Fibroblast of lung (primary cell): ENCODE measurements around the gene FAM83D.

Source experiments
- CTCF ChIP-seq, 2 donors: IDR thresholded peaks in 1 of 2; conservative IDR thresholded peaks in 1 of 2; 1 replicate in 1 of 2; 2 replicates in 1 of 2; pipeline ENCODE4 v1.5.1; 2011 to 2012; ENCODE audit warnings: low read length in 2 of 2, control low read depth in 1 of 2, inconsistent platforms in 1 of 2, low read depth in 1 of 2, mild to moderate bottlenecking in 1 of 2
- EZH2 ChIP-seq: IDR thresholded peaks from 2 replicates; pipeline ENCODE4 v1.5.1; 2012; ENCODE audit warnings: low read length, control low read depth, mild to moderate bottlenecking; ENCODE audit errors: missing control alignments

DNA sequence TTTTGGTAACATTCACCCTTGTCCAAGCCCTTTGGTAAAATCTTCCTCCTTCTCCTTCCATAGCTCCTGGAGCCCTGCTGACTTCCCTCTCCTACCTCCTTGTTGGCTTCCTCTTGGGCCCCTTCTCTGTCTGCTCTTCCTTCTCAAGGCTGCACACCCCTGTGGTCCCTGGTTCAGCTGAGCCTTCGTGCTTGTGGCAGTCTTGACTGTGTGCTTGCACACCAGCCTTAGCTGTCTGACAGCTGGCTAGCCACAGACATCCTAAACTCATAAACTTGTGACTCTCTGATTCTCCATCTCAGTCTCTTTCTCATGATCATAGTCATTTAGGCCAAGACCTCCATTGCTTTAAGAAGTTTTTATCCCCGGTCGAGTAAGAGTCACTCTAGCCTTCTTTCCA is 73.0 kb downstream of the FAM83D start:
- TF ChIP-seq CTCF (conservative IDR thresholded peaks at IDR 0.05 in 1 of 2, IDR thresholded peaks at IDR 0.05 in 1 of 2; ENCODE audit: low read depth in 1 of 2, low read length in 2 of 2) (no peak), EZH2 (no peak)
